ENCODE data around the gene POC1B.

Gene POC1B

DNA sequence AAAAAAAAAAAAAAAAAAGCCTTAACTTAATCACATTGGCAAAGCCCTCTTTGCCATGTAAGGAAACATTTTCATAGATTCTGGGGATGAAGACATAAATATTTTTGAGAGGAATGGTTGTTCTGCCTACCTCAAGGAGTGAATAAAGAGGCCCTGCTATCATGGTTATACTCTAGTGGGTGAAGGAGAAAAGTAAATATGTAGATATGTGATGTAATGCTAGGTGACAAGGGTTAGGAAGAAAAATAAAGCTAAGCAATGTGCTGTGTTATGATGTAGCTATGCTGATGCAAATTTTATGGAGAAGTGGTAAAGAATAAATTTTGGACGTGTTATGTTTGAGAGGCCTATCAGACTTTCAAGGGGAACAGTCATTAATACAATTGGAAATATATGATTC is 93.5 kb downstream of the POC1B start:
- no peak for DNase-seq (ENCODE audit: low read depth in 2 of 2)
- no peak overlapping the region for H3K4me3 ChIP-seq (replicated peaks in 1 of 2; ENCODE audit: low read depth in 2 of 2, low read length in 2 of 2)
- TF ChIP-seq, protein P1, sequence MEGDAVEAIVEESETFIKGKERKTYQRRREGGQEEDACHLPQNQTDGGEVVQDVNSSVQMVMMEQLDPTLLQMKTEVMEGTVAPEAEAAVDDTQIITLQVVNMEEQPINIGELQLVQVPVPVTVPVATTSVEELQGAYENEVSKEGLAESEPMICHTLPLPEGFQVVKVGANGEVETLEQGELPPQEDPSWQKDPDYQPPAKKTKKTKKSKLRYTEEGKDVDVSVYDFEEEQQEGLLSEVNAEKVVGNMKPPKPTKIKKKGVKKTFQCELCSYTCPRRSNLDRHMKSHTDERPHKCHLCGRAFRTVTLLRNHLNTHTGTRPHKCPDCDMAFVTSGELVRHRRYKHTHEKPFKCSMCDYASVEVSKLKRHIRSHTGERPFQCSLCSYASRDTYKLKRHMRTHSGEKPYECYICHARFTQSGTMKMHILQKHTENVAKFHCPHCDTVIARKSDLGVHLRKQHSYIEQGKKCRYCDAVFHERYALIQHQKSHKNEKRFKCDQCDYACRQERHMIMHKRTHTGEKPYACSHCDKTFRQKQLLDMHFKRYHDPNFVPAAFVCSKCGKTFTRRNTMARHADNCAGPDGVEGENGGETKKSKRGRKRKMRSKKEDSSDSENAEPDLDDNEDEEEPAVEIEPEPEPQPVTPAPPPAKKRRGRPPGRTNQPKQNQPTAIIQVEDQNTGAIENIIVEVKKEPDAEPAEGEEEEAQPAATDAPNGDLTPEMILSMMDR (IDR thresholded peaks at IDR 0.05; ENCODE audit: low read depth, low read length), result no peak

DNA sequence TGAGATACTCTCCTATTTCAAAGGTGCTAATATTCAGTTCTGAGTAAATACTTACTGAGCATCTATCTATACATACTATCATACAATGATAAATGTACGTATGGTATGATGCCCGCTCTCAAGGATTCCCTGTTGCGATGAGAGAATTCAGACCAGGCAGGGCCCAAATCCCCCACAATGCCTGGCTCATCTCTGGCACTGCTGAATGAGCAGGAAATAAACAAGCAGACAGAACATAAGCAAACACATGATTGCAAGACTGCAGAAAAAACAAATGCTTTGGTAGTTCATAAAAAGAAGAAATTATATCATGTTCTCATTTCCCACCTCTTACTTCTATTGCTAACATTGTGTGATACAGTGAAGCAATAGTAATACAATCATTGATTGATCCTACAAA is 96.3 kb downstream of the POC1B start:
- no peak for DNase-seq (ENCODE audit: low read depth in 2 of 2)
- H3K4me3 ChIP-seq (replicated peaks in 1 of 2; ENCODE audit: low read depth in 2 of 2, low read length in 2 of 2), result no peak overlapping the region
- TF ChIP-seq, protein P1 (IDR thresholded peaks at IDR 0.05; ENCODE audit: low read depth, low read length), result no peak

DNA sequence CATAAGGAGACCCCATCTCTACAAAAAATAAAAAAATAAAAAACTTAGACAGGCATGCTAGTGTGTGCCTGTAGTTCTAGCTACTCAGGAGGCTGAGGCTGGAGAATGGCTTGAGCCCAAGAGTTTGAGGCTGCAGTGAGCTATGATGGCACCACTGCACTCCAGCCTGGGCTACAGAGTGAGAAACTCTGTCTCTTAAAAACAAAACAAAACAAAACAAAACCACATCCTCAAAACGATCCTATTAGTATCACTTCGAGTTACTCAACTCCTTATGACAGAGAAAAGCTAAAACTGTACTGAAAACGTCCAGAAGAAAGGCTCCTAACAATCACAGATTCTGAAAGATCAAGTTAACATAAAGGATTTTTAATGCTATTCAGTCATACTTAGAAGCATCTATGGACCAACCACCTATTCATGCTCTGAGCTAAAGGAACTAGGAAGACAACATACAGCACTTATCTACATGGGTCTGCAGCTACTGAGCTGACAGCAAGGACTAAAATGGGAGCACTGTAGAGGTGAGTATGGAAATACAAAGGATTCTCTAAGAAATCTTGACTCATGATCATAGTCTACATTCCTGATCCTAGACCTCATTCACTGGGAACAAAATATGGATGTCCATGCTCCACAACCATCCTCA is 98.2 kb downstream of the POC1B start:
- peak in 1 of 2 donors; percentile 52 for DNase-seq (ENCODE audit: low read depth in 2 of 2)
- TF ChIP-seq, protein P1 (IDR thresholded peaks at IDR 0.05; ENCODE audit: low read depth, low read length), result no peak
- H3K4me3 ChIP-seq (replicated peaks in 1 of 2; ENCODE audit: low read depth in 2 of 2, low read length in 2 of 2), result no peak overlapping the region

DNA sequence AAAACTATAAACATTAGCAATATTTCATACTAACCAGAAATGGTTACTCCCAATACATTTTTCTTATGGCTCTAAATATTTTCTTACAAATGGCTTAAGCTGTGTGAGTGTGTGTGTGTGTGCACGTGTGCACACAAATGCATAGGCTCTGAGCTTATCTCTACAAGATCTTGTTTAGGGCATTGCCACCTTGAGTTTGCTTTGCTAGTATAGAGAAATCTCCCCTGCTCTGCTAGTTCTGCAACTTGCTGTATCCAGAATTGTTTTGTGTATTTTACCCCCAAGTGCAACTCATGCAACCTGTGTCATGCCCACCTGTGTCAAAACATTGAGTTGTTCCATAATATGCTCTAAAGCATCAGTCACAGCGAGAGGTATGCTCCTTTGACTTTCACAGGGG is 101.0 kb downstream of the POC1B start:
- TF ChIP-seq, protein P1 (IDR thresholded peaks at IDR 0.05; ENCODE audit: low read depth, low read length), result no peak
- DNase-seq (ENCODE audit: low read depth in 2 of 2), result no peak
- no peak overlapping the region for H3K4me3 ChIP-seq (replicated peaks in 1 of 2; ENCODE audit: low read depth in 2 of 2, low read length in 2 of 2)

DNA sequence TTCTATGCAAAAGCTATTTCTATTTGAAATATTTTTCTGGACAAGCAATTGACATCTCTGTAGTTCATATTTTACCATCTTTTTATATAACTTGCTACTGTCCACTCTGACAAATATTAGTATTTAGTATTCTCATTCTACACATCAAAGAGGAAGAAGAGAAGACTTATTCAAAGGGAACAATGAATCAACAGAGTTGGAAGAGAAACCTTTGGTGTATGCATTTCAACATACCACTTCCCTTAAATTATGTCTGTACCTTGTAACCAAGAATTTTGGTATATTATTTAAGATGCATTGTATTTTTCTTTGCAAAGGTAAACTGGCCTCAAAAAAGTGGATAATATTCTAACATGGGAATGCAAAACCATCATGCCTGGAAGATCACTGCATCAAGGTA is 101.5 kb downstream of the POC1B start:
- H3K4me3 ChIP-seq (replicated peaks in 1 of 2; ENCODE audit: low read depth in 2 of 2, low read length in 2 of 2), result no peak overlapping the region
- TF ChIP-seq, protein P1 (IDR thresholded peaks at IDR 0.05; ENCODE audit: low read depth, low read length), result no peak
- DNase-seq (ENCODE audit: low read depth in 2 of 2), result no peak

DNA sequence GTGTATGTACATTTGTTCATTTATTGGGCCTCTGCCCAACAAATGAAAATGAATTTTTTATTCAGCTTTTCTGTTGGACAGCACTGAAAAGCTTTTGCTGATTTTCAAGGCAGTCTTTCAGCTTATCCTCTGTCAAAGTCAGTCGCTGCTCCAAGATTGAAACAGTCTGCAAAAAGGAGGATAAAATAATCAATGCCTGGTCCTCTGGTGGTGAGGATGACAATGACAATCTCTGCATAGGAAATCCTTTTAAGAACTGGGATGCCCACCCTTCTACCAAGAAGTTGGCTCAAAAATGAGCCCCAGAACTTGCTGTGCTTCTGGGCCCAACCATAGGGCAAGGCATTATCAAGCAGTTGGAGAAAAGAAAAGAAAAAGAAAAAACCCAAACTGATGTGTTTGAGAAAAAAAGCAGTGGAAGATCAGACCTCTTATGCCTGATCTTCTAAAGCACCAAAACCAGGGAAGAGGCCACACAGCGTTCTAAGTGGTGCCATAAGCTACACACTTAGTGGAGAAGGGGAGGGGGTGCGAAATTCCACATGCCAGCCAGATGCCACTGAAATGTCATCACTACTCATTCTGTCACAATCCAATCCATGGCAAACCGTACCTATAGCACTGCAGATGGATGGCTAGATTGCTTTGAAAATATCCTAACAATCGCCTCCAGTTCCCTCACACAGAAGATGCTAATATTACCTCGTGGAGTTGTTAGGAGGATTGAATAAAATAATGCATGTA is 104.6 kb downstream of the POC1B start:
- TF ChIP-seq, protein P1 (IDR thresholded peaks at IDR 0.05; ENCODE audit: low read depth, low read length), result no peak
- no peak overlapping the region for H3K4me3 ChIP-seq (replicated peaks in 1 of 2; ENCODE audit: low read depth in 2 of 2, low read length in 2 of 2)
- no peak for DNase-seq (ENCODE audit: low read depth in 2 of 2)

Measured in cardiac fibroblast (primary cell).